Activated T-cell treated with anti-CD3 and anti-CD28 coated beads for 4 hours (primary cell): ENCODE data around the gene TRABD2A.

Experiments used
- DNase-seq: peaks from one replicate; pipeline ENCODE4 v3.0.0-alpha.2; 2020

The TRABD2A gene

DNA sequence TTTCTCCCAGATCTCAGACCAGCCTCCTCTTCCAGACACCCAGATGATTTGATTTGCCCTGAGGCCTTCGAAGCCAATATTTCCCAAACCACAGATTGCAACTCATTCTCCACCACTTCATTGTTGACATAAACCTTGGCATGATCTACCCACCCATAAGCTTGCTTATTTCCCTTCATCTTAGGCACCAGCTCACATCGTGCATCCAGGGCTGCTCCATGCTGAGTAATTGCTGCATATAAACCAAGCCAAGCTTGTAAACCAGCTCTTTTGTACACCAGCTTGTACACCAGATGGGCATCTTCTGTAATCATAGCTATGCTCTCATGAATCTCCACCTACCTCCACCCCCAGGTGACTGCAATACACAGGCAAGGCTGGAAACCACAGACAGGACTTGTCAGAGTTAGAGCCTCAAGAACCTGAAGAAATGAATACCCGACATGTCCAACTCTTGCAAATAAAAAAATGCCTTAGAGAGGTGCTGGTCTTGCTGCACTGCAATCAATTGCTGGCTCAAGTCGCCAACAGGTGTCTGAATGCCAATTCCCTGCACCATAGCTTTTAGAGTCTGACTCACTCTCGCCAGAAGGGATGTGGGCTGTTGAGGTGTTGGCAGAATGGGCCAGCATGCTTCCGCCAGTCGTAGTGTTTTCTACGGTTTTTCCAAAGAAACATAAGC, 31.5 kb downstream of the TRABD2A start:
- DNase-seq: no peak

DNA sequence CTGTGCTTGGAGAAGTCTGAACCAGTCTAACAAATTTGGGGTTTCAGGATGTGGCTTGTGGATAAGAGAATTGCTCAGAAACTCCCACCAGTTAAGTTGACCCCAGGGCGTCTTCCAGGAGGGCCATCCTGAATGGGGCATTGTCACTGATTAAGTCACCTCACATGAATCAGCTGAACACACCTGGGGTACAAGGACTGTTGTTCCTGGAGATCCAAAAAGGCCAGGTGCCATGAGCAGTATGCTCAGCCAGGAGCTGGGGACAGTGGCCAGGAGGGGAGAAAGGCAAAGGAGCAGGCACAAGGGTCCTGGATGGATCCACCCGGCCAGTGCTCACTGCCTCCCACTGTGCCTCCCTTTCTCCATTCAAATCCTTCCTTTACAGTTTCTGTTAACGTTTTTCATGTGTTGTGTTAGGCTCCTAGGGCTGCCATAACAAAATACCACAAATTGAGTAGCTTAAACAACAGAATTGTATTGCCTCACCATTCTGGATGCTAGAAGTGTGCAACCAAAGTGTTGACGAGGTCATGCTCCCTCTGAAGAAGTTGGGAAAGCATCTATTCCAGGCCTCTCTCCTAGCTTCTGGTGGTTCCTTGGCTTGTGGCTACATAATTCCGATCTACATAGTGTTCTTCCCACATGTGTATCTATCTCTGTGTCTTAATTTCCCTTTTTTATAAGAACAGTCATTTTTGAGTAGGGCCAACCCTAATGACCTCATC, 33.4 kb downstream of the TRABD2A start:
- DNase-seq: no peak

- DNase-seq: no peak
Observed at GRCh38 chr2:84846741-84847142, 34.1 kb downstream of the TRABD2A start.

DNA sequence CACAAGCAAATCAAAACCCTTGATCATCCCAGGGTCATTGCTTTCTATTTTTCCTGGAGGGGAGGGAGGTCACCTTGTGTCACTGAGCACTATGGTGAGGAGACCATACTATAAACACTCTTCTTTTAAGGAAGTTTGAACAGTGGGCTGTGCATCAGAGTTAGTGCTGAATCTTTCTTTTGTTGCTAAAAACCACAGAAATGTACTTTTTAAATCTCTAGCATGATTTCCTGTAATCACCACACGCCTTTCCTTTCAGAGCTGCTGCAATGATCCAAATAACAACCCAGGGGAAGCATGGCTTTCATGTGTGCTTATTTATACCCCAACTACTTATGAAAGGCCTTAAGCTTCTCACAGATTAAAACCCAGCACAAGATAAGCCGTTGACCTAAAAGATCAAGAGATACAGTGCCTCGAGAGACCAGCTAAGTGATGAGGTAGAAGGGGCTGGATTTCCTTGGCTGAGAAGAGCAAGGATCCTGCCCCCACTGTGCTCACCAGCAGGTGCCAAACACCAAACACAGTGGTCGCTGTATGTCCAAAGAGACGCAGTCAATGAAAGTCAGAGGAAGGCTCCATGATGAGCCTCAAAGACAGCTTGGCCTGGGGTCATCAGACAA, 34.7 kb downstream of the TRABD2A start:
- peak; percentile 51 for DNase-seq

DNA sequence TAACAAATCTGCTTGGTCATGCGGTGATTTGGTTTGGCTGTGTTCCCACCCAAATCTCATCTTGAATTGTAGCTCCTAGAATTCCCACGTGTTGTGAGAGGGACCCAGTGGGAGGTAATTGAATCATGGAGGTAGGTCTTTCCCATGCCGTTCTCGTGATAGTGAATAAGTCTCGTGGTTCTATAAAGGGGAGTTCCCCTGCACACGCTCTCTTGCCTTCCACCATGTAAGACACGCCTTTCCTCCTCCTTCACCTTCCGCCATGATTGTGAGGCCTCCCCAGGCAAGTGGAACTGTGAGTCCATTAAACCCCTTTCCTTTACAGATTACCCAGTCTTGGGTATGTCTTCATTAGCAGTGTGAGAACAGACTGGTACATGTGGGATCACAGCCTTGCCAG, 36.7 kb downstream of the TRABD2A start:
- no peak for DNase-seq

DNA sequence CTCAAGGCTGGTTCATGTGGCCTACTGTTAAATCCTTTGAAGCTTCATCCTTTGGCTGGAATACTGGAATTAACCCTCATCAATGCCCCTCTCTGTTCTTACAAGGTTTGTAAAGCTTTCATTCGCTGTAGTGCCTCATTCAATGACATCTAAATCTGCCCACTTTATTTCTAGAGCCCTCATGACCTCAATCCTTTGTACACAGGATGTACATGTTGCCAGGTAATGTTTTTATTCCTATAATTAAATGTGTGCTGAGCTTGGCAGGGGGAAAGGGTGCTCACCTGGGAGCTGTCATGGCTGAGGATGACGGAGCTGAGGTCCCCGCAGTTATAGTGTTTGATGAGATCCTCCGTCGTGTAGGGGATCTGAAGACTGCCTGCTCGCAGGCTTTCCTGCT, 39.3 kb downstream of the TRABD2A start:
- no peak for DNase-seq

DNA sequence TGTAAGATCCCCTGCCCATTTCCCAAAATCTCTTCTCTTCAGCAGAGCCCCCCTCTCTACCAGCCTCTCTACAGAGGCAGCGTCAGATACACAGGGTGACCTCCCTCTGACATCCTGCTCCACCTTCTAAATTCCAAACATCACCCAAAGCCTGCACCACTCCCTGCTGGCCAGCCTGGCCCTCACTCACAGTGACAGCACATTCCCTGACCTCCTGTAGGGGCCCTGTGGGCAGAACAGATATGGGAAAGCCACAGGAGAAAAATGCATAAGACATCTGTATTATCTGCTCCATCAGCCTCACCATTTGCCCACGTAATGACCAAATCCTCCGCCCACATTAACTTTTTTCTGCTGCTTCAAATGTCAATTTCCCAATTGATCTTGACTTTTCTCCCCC, 40.6 kb downstream of the TRABD2A start:
- DNase-seq: no peak

- peak; percentile 43 for DNase-seq
Observed at GRCh38 chr2:84839851-84840250, 41.0 kb downstream of the TRABD2A start.

DNA sequence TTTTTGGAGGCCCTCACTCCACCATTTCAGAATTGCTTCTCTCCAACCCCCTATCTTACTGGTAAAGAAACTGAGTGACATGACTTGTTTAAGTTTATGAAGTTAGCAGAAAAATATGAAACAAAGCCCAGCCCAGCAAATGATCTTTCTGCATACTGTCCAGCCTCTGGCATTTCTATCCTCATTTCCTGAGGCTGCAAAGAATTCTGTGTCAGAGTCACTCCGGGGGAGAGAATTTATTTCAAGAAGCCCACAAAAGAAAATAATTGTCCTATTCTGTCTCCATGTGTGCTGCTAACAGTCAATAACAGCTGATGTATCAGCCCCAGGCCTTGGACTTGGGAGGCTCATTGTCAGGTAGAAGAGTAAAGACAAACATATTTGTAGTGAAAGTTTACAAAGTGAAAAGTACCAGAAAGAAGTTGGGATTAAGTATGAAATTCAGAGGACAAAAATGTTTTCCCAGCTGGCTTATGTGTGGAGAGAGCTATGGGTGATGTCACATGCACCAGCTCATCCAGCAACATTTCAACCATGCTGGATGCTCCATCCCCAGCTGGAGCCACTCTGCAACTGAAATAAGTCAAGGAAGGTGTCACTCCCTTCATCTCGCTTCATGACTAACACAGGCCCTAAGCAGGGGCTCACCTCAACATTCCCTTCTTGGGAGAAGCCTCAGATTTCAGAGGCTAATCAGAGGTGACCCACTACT, 42.3 kb downstream of the TRABD2A start:
- DNase-seq: no peak

DNA sequence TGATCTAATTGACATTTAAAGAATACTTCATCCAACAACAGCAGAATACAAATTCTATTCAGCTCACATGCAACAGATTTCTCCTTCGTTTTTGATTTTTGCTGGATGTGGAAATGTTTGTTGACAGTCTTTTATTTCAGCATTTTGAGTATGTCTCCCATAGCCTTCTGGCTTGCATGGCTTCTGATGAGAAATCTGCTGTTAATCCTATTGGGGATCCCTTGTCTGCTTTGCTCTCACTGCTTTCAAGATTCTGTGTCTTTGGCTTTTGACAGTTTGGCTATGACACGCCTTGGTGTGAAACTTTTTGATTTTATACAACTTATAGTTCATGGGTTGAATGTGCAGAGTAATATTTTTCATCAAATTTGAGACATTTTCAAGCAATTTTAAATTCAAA, 44.7 kb downstream of the TRABD2A start:
- no peak for DNase-seq

GRCh38 chr2:84833481-84834150, 47.3 kb downstream of the TRABD2A start:
- DNase-seq: no peak

GRCh38 chr2:84832772-84833461, 48.0 kb downstream of the TRABD2A start:
- no peak for DNase-seq

- no peak for DNase-seq
Observed at GRCh38 chr2:84830758-84831500, 50.0 kb downstream of the TRABD2A start.

DNA sequence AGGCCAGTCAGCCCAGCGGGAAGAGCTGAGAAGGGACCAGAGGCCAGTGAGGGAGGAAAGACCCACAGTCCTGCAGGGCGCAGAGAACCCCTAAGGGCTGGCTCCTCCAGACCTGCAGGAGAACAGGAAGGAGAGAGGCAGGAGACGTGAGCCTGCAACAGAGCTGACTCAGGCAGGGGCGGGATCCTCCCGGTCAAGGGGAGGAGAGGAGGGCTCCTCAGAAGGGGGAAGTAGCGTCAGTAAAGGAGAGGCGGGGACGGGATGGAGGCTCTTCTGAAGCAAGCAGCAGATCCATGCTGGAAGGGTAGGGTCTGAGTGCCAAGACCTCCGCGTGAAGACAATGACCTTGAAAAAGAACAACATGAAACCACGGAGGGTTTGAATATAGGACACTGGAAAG, 50.8 kb downstream of the TRABD2A start:
- no peak for DNase-seq

GRCh38 chr2:84829693-84830092, 51.2 kb downstream of the TRABD2A start:
- DNase-seq: no peak

DNA sequence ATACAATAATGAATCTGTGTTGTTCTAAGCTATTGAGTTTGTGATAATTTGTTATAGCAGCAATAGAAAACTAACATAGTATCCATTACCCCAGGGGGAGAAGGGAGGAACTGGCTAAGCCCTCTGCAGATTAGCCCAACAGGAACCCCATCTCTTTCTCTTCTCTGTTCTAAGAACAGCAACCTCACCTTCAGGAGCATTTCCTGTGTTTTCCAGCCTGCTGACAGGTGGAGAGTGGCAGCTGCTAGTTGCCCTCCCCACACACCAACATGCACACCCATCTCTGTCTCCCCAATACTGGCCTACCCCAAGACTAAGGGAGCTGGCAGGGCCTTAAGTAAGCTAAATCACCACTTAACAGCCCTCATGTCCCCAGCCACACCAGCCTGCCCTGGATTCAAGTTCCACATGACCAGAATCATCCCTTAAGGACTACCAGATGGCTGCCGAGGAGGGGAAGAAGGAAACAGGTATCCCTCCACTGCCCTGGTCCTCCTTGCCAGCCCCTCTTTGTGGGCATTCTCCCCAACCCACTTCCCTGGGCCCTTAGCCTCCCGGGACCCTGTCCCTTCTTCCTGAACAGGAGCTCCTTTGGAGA, 52.8 kb downstream of the TRABD2A start:
- DNase-seq: no peak

- DNase-seq: no peak
Observed at GRCh38 chr2:84823788-84824187, 57.1 kb downstream of the TRABD2A start.

DNA sequence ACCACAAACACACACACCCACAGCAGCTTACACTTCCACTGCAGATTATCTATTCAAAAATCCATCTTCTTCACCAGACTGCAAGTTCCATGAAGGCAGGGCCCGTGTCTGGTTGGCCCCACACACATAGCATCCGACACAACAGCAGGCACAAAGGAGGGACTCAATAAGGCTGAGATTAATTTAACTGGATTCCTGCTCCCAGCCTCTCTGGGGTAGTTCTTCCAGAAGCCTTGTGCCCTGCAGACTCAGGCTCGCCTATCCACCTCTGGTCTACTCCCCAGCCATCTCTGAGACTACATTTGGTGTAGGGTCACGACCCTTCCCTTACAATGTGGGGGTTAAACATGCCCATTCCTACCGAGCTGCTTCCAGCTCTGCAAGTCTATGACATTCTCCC, 57.7 kb downstream of the TRABD2A start:
- no peak for DNase-seq

DNA sequence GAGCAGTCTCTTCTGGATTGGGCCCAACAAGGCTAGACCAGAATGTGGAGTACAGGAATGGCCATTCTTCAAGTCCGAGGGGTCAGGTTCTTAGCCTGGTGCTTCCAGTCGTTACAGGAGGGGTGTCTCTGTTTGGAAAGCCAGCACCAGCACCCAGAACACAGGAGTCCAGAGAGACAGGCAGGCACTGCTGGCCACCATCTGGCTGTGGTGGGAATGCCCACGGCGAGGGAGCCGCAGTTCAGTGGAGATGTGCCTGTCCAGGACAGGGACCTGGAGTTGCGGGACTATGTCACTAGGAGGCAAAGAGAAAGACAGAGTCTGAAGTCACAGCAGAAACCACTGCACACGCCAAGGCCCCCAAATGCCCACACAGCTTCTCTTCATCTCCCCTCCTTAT, 59.1 kb downstream of the TRABD2A start:
- DNase-seq: no peak

DNA sequence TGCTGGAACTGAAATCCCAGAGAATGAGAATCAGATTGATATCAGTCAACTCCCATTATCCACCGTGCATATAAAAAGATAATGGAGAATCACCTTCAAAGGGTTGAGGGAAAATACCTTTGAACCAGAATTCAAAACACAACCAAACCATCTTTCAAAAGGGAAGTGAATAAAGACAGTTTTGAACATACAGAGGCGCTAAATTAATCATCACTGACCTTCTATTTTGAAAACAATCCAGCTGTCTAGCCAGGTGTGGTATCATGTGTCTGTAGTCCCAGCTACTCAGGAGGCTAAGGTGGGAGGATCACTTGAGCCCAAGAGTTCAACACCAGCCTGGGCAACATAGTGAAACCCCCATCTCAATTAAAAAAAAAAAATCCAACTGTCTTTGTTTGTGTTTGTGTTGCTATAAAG, 63.6 kb downstream of the TRABD2A start:
- DNase-seq: no peak

DNA sequence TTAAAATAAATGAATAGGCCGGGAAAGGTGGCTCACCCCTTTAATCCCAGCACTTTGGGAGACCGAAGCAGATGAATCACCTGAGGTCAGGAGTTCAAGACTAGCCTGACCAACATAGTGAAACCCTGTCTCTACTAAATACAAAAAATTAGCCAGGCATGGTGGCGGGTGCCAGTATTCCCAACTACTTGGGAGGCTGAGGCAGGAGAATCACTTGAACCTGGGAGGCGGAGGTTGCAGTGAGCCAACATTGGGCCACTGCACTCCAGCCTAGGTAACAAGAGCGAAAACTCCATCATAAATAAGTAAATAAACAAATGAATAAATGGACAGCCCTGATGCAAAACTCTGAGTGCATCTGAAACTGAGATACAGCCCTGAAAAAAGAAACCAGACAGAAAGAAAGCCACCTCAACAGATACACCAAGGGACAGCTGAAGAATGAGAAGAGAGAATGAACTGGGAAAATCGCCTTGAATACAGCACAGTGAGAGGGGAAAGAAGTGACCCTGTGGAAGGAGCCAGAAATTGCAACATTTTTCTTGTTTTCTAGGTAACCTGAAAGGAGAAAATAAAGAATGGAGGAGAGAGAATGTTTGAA, 64.4 kb downstream of the TRABD2A start:
- no peak for DNase-seq
